Left hindlimb (tissue), 1 donor: ENCODE results near the gene HOXB13.

Experiments
- DNase-seq: peaks from one replicate; pipeline ENCODE4 v3.0.0-alpha.2; 2018

Gene HOXB13

DNA sequence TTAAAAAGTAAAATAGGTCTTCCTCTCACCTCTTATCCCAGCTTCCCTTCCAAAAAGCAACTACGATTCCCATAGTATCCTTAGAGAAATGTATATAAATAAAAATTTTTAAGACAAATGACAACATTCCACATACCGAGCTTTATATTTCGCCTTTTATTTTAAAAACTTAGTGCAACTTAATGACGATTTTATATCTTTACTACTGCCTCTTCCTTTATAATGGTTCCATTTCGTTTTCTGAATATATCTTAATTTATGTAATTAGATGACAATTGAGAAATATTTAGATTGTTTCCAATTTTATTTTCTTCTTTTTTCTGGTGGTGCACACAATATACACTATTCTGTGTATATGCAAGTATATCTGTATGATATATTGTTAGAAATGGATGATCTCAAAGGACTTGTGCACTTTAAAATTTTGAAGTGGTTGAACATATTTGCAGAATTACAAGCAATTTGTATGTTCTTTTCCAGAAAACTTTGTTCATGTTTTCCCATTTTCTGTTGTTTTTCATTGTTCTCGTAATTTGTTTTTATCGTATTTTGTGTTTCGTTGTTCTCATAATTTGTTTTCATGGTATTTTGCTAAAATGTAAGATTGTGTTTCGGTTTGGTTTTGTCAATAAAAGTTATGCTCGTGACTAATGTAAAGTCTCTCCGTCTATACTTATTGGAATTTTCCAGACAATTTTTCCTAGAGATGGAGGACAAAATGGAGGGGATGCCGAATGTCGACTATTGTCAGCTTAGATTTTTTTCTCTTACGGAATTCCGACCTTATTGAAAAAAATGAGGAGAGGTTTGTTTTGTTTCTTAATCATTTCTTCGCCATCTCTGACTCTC lies 20.4 kb upstream of the HOXB13 start:
- no peak for DNase-seq

DNA sequence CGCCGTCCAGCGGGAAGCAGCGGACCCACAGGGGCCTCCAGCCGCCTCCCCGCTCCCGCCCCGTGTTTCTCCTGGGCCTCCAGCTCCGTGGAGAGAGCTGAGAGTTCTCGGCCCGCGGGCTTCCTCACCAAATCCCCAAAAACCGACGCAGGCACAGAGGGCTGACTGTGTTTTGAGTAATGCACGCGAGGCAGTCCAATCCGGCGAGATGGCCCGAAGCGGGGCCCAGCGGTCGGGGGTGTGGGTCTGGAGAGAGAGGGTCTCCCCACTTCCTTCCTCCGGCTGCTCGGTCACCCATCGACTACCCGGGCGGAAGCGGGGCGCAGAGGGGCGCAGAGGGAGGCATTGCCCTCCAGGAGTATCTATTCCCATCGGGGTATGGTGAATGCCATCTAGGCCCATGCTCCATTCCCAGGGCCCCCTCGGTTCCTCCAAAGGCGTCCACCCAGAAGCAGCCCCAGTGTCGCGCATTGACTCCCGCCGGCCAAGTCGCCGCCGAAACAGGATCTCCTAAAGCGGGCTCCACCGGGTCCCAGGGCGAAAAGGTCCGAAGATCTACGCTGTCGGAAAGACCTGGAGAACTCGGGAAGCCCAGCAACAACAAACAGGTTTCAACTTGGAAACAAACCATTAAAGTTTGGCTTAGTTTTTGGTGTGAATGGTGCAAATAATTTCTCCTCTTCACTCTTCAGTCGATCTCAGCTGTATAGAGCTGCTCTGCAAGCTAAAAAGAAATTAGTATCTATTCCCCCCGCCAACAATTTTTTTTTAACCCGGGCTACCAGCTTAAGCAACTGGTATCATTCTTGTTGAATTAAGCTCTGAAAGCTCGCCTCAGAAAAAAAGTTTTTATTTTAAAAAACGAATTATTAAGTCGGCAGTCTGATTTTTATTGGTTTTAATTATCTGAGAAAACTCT lies 19.2 kb upstream of the HOXB13 start:
- no peak for DNase-seq

DNA sequence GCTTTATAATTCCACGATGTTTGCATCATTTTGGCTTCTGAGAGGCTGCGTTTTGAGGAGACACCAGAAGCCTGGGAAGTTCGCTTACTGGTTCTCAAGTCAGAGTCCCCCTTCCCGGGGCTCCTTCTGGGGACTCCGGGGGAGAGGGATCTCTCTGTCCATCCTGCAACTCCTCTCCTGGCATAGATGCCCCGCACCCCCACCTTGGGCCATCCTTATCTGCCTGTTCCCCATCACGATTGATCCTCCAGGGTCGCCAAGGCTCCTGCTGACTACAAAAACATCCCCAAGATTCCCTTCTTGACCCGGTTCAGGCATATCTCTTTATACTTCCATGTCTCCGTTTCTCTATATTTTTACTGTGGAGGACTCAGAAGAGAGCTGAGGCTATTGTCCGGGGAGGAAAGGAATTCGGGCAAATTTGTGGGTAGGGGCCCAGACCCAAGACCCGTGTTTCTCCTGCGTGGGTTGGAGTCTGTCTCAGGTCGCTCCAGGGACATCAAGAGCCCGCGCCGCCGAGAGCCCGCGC lies 18.4 kb upstream of the HOXB13 start:
- no peak for DNase-seq

DNA sequence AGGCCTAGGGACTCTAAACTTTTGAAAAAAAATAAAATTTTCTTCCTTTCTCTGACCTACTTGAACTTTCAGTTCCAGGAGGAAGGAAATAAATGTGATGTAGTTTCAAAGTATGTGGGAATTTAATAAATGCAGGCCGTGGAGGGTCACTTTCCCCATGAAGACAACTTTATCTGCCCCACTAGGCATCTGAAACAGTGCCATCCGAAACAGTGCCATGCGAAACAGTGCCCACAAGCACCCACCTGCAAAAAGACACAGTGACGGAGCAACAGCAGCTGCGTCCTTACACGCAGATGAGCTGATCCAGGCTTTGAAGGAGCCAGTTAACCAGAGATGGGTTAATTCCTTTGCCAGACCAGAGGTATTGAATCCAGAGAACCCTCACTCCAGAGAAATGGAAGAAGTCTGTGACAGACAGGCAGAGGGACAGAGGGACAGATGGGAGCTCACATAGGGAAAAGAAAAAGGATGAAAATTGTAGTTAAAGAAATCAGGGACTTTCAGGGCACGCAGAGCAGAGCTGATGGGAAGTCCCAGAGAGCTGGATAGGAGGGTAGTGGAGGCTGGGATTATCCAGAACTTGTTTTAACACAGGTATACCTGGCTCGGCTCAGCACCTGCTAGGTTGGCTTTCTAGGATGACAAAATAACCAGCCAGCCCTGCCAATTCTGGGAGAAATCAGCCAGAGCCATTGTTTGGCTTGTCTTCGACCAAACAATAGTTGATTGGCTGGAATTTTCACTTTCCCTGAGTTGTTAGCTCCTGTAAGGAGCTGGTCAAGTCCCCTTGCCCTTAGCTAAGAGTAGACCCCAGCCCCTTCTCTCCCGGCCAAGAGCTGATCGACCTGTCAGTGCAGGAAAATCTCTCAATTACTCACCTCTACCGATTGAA lies 17.1 kb upstream of the HOXB13 start:
- DNase-seq, result no peak

DNA sequence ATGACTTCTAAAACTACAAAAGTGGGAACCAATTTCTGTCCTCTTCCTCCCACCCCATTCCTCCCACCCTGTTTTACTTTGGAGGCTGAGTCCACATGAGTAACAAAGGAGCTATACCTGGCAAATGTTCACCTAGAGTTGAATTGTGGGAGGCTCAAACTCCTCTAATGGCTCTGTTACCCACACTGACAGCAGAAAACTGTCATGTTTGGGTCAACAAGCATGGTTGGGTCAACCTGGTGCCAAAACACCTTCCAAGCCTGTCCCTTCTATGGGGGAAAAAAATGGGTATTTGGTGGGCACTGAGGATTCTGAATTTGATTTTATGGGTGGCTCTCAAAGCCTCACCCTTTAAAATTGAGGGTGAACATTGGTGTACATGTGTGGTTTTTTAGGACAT lies 12.0 kb upstream of the HOXB13 start:
- DNase-seq, result no peak

DNA sequence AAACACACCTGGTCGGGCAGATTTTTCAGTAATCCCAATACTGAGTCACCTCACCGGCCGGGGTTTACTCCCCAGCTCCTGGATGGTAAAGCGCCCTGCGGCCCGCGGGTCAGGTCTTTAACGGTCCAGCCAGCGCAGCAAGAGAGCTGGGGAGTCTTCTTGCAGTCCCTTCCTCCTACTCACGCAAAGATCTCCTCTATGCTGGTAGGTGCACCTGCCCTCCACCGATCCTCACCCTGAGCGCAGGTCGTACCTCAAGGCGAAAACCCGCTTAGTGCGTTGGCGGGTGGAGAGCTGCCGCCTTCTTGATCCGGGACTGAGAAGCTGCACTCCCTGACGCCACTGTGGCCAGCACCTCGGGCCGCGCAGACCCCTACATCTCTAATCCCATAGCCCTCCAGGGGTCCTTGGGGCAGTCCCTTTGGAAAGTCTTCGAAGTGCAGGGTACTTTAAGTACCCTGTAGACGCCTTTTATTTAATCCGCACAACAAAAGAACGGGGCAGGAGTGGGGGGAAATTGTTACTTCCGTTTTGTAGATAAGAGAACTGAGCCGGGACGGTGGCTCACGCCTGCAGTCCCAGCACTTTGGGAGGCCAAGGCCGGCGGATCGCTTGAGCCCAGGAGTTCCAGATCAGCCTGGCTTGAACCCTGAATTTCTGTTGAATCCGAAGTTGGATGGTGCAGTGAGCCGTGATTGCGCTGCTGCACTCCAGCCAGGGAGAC lies 10.4 kb upstream of the HOXB13 start:
- no peak for DNase-seq

DNA sequence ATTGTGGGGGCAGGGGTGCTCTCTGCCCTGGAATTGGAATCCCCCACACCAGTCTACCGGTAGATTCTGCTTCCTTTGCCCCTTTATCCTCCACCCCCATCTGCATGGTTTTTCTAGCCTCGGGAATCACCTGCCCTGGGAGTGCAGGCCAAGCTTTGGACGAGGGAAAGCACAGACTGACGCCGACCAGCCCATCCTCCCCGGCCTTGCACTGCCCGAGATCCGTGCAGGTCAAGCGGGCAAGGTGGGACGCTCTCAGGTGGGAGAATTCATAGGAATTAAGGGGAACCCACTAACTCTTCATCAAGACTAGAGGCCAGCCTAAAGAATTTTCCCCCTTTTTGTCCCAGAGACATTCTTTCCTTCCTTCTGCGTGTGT lies 9.9 kb upstream of the HOXB13 start:
- DNase-seq, result no peak

DNA sequence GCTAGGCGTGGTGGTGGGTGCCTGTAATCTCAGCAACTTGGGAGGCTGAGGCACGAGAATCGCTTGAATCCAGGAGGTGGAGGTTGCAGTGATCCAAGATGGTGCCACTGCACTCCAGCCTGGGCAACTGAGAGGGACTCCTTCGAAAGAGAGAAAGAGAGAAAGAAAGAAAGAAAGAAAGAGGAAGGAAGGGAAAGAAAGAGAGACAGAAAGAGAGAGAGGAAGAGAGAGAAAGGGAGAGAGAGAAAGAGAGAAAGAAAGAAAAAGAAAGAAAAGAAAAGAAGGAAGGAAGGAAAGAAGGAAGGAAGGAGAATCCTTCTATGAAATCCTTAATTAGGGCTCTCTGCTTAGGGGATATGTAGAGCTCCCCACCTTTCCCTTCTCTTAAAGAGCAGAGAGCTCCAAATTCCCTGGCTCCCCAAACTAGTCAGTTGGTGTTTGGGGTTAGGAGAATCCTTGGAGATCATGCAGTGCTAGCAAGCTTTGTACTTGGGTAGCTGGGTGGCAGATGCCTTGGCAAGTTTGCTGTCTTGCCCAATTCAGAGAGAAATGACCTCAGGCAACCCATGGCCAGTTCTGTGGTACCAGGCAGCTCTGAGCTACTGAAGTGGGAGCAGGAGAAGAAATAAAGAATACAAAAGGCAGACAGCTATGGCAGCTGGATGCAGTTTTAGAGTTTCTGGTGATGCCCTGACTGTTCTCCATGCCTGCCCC lies 8.9 kb upstream of the HOXB13 start:
- DNase-seq, result no peak

DNA sequence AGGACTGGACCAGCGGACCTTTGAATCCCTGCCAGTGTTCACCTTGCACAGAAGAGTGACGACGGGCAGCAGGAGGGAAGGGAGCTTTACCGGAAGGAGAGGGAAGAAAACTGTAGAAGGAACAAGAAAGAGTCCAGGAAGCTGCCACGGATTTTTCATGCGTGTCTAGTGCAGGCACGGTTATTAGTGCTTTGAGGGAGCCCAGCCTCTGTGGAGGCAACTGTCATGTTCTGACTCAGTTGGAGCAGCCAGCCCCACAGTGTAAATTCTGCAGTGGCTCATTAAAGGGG lies 6.5 kb upstream of the HOXB13 start:
- DNase-seq, result no peak

DNA sequence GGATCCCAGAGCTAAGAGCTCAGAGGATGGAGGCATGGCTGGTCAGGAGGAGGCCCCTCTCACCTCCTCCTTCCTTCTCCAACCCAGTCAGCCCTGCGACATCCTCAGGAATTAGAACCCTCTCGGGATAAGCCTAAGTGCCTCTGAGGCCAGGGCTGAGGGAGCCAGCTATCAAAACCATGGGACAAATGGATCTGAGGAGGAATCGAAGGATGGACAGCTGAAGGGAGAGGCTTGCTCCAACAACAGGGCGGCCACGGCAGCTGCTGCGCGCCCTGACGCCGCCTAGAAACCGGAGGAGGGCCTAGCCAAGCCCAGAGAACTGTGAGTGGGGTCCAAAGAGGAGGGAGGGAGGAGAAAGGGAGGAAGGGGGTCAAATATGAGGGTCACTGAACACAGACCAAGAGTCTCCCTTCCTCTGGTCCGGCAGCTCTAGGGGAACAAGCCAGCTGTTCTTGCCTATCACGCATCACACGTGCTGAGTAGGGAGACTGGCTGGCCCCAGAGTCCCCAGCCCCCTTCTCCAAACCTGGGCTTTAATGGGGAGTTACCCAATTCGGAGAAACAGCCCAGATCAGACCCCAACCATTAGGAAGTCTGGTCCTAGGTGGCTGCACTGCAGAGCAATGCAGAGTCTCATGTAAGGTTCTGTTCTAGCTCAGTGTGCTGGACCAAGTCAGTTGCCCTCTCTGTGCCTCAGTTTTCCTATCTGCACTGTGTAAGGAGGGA lies 5.9 kb upstream of the HOXB13 start:
- DNase-seq, result no peak

DNA sequence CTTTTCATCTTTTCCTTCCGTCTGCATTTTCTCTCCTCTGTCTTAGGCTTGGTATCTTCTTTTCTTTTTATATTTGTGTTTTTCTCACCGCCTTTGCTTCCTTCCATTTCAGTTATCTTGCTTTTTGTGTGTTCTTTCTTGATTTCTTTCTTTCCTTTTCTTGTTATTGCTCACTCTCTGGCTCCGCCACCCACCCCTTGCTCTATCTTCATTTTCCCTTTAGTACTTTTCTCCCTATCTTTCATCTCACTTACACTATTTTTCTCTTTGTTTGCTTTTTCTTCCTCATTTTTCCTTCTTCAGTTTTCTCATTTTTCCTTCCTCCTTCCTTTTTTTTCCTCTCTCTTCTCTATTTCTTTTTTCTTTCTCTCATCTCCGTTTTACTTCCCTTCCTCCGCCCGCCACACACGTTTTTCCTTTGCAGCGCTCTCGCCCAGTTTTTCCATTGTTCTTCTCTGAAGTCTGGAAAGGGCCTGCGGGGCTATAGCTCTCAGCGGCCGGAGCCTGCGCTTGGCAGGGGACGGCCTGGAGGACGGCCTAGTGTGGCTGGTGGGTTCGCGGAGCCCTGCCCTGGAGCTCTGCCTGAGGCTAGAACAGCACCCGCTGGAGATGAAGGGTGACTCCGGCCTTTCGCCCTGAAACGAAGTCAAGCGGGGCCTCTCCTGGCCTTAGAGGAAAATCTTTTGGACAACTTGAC lies 5.2 kb upstream of the HOXB13 start:
- DNase-seq, result no peak

DNA sequence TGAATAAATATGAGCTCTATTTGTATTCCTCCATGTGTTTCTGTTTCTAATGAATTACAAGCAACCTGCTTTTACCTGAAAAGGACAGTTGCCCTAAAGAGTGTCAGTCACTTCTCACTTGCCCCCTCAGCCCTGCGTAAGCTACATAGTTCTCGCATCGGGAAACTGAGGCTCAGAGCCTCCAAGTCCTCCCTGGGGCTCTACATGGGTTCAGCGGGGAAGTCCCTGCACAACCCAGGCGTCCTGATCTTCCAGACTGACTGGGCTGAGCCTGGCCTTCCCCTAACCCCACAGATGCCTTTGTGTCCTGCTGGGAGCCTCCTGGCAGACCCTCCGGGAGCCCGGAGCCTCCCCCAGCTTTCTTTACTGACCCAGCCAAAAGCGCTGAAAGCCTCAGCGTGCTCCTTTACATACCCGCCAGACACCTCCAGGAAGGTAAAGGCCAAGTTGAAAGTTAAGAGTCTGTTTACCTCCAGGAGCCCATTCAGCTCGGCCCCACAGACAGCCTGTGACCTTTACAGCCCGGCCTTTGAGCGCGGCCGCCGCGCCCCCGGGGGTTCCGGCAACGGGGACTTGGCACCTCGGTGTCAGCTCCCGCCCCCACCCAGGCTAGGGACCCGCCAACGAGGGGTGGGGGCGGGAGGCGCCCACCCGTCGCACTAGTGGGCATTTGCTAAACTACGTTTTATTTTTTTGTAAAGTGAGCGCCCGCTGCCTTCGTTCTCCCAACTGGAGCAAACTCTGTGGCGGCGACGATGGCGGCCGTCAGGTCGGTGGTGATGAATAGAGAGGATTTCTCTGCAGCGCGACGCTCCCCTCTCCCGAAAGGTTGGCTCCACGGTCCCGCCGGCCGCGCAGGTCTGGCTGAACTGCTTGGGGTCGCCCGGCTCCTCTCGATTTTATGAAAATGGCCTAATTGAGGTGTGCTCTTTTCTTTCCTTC lies 4.4 kb upstream of the HOXB13 start:
- DNase-seq, result no peak

DNA sequence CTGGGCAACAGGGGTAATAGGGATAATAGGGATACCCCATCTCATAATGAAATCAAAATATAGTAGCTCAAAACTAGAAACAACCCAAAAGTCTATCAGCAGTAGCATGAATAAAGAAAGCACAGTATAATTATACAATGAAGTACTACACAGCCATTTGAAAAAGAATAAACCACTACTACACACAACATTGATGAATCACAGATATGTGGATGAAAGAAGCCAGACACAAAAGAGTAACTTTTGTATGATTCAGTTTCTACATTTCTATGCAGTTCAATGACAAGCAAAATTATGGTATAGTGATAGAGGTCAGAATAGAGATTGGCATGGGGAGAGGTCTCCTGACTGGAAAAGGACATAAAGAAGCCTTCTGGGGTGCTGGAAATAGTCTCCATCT lies 2.8 kb upstream of the HOXB13 start:
- no peak for DNase-seq

DNA sequence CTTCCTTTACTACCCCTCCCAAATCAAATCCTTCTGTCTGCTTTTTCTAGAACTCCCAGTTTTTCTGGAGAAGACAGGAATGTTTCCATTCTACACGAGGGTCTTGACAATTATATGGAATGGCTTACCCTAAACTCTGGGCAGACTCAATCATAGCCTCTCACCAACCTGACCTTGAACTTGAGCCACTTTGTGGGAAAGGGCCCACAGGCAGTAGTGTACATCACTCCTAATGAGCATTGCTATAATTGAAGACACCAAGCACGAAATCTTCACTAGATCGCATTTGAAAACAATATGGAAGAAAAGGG lies 1.6 kb upstream of the HOXB13 start:
- DNase-seq, result no peak

DNA sequence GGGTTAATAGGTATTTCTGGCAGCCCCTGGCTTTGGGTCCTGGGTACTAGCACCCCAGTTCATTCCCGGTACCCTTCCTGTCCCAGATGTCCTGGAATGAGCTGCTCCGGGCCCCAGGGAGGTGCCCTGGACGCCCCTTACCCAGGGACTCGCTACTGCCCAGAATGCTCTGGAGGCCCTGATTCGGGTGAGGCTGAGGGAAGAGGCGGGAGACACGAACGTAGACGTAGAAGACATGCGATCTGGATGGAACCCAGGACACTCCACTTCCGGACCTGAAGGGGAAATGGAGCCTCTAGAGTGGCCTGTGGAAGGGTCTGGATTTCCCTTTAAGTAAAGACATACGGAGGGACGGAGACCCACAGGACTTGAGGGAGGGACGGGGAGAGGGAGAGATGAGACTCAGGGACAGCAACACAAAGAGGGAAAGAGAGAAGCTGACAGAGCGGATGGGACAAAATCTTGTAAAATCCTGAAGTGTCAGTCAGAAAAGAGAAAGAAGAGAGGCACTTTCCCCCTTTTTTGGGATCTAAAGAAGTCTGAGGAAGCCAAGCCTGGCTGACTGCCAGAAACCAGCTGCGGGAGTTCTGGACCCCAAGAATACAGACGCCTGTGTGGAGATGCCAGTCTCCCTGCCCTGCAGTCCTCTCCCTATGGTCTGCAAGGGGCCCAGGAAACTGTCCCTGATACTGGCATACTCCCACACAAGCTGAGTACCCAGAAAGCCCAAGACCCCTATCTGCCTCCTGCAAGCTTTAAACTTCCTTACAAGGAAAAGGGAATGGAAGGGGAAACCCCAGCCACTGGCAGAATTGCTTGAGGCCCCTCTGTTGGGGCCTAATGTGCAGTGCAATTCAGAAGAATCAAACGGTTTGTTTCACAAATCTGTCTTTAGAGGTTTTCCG lies 1.0 kb upstream of the HOXB13 start:
- no peak for DNase-seq

DNA sequence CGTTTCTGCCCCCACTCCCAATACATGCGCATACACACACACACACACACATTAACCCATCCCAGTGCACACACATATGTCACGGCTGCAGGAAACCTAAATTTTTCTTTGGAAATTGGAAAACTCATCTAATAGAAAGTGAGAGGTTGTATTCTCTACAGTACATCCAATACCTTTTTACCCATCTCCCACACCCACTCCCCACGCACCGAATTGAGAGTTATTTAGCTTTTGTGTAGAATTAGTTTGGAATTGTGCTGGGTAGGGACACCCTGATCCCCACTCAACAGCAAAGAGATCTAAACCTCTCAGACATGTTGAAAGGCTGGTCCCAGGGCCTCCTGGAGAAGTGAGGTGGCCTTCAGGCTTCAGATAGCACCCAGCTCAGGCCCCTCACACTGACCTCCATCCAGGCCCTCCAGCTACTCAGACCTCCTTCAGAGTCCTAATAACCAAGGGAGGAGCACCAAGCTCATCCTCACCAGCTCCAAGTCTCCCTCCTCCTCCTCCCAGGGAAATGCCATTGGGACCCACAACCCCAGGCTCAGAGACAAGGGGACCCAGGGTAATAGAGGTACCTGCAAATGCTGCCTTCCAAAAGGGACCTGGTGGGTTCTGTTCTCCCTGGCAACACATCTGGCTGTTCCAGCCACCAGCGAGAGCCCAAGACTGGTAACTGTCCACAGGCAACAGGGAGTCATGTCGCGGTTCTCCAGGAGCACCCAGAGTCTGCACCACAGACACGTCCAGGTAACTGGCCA lies 955 bp downstream of the HOXB13 start:
- no peak for DNase-seq

DNA sequence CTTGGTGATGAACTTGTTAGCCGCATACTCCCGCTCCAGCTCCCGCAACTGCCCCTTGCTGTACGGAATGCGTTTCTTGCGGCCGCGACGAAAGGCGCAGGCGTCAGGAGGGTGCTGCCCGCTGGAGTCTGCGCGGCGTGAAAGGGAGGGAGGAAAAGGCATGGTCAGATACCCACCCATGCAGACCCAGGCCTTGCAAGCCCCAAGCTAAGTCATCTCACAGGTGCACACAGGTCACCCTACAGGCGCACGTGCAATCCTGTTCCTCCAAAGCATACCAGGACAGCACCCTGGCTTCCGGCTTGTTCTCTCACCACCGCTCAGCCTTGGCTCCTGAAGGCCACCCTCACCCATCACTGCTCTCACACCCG lies 1.6 kb downstream of the HOXB13 start:
- no peak for DNase-seq
